Measurements from ENCODE around the gene EFNA3. TPM values are rescaled to one million over a fixed set of nuclear protein-coding genes. Genes with fewer than 3 reads are reported as not detected.

EFNA3 gene
- polyA plus RNA-seq, 1 donor (not counting 4 experiments of a cell fraction or from before 2014, with no cell fraction given) = 4.4 TPM

GRCh38 chr1:155064111-155064831 is 14.4 kb upstream of the EFNA3 start:
- Histone ChIP-seq H3K4me1 (ENCODE audit: control insufficient read depth, extremely low read depth, insufficient read depth, low read length) (peaks cover 23% of the 10 kb centered on the region), H3K36me3 (ENCODE audit: control insufficient read depth in 2 of 2, extremely low read depth in 1 of 2, insufficient read depth in 2 of 2, low read length in 2 of 2) (peaks cover 22 to 37% of the 10 kb centered on the region in 2 experiments), H4K20me1 (ENCODE audit: control insufficient read depth, extremely low read depth, insufficient read depth, low read length) (peaks cover 5% of the 10 kb centered on the region), H3K9me1 (ENCODE audit: control insufficient read depth, extremely low read depth, insufficient read depth, low read length) (no peaks in the 10 kb centered on the region), H2AFZ (ENCODE audit: control insufficient read depth, low read length) (peak overlapping the region; percentile 5), H3K4me3 (ENCODE audit: control insufficient read depth in 2 of 3, extremely low read depth in 1 of 3, insufficient read depth in 2 of 3, low read depth in 1 of 3, low read length in 3 of 3) (peak overlapping the region; percentile 58 to 96 (median 65)), H3K9me3 (ENCODE audit: control insufficient read depth, low read depth, low read length) (no peaks in the 10 kb centered on the region), H3K27me3 (ENCODE audit: control insufficient read depth, extremely low read depth, insufficient read depth, low read length) (no peaks in the 10 kb centered on the region), H3K27ac (ENCODE audit: control insufficient read depth, insufficient read depth, low read length) (no peak overlapping the region), H3K4me2 (ENCODE audit: control insufficient read depth, extremely low read depth, insufficient read depth, low read depth, low read length) (peak overlapping the region; percentile 79), H3K79me2 (ENCODE audit: control insufficient read depth, insufficient read depth, low read length) (no peaks in the 10 kb centered on the region), H3K9ac (ENCODE audit: control insufficient read depth, extremely low read depth, insufficient read depth, low read length) (peak overlapping the region; percentile 84)
- no peak for DNase-seq (ENCODE audit: low read depth, low spot score)
- no peak for TF ChIP-seq EZH2 (IDR thresholded peaks at IDR 0.05; ENCODE audit: low read length)
- no peak for TF ChIP-seq CTCF (optimal IDR thresholded peaks at IDR 0.05 in 1 of 3, IDR thresholded peaks at IDR 0.05 in 1 of 3, conservative IDR thresholded peaks at IDR 0.05 in 1 of 3; ENCODE audit: extremely low read depth in 1 of 3, insufficient read depth in 2 of 3, low read length in 3 of 3)
- no peak for FAIRE-seq
- dilution Hi-C loops (cut with MboI; ENCODE audit: extremely low pct_ligation_motif_present, low sequenced_read_pairs) = no loop called here

DNA sequence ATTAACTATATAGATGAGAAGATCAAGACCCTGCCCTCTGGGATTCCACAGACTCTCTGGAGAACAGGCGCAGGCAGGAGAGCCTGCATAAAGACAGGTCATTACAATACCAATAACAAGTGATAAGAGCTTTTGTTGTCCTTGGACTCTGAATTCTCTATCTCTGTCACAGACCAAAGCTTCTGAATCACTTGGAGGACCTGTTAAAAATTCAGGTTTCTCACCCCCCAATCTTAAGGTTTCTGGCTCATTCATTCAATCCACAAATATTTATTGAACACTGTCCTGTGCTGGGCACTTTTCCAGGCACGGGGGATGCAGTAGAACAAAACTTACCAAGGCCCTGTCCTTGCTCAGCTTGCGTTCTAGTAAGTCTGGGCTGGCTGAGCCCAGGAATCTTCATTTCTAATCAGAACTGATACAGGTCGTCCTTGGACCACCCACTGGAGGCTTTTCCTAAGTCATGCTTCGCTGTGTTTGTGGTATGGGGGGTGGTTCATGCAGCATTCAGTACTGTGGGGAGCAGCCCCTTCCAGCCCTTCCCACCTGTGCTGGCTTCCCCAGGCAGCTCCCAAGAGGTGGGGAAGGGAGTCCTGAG is 13.7 kb upstream of the EFNA3 start:
- H3K36me3 ChIP-seq (ENCODE audit: control insufficient read depth in 2 of 2, extremely low read depth in 1 of 2, insufficient read depth in 2 of 2, low read length in 2 of 2) = peaks cover 22 to 35% of the 10 kb centered on the region in 2 experiments
- peaks cover 5% of the 10 kb centered on the region for H4K20me1 ChIP-seq (ENCODE audit: control insufficient read depth, extremely low read depth, insufficient read depth, low read length)
- no peaks in the 10 kb centered on the region for H3K9me1 ChIP-seq (ENCODE audit: control insufficient read depth, extremely low read depth, insufficient read depth, low read length)
- peaks cover 23% of the 10 kb centered on the region for H3K4me1 ChIP-seq (ENCODE audit: control insufficient read depth, extremely low read depth, insufficient read depth, low read length)
- no peak overlapping the region for H3K27ac ChIP-seq (ENCODE audit: control insufficient read depth, insufficient read depth, low read length)
- TF ChIP-seq CTCF (optimal IDR thresholded peaks at IDR 0.05 in 1 of 3, IDR thresholded peaks at IDR 0.05 in 1 of 3, conservative IDR thresholded peaks at IDR 0.05 in 1 of 3; ENCODE audit: extremely low read depth in 1 of 3, insufficient read depth in 2 of 3, low read length in 3 of 3) (no peak), EZH2 (IDR thresholded peaks at IDR 0.05; ENCODE audit: low read length) (no peak)
- peak overlapping the region; percentile 79 for H3K4me2 ChIP-seq (ENCODE audit: control insufficient read depth, extremely low read depth, insufficient read depth, low read depth, low read length)
- H3K79me2 ChIP-seq (ENCODE audit: control insufficient read depth, insufficient read depth, low read length) = no peaks in the 10 kb centered on the region
- no peak overlapping the region for H2AFZ ChIP-seq (ENCODE audit: control insufficient read depth, low read length)
- H3K9me3 ChIP-seq (ENCODE audit: control insufficient read depth, low read depth, low read length) = no peaks in the 10 kb centered on the region
- DNase-seq (ENCODE audit: low read depth, low spot score) (no peak), FAIRE-seq (no peak)
- no peaks in the 10 kb centered on the region for H3K27me3 ChIP-seq (ENCODE audit: control insufficient read depth, extremely low read depth, insufficient read depth, low read length)
- no peak overlapping the region for H3K4me3 ChIP-seq (ENCODE audit: control insufficient read depth in 2 of 3, extremely low read depth in 1 of 3, insufficient read depth in 2 of 3, low read depth in 1 of 3, low read length in 3 of 3)
- no peak overlapping the region for H3K9ac ChIP-seq (ENCODE audit: control insufficient read depth, extremely low read depth, insufficient read depth, low read length)
- dilution Hi-C loops (cut with MboI; ENCODE audit: extremely low pct_ligation_motif_present, low sequenced_read_pairs) = no loop called here

Data from keratinocyte (primary cell).